Central memory CD4-positive, alpha-beta T cell (primary cell): ENCODE measurements around the gene TMEM150A.
"Not testable (repeated sequence)": the region's sequence is repeated elsewhere in the genome, so short reads cannot be mapped to it uniquely, and the experiment has no call there.

Experiments
- DNase-seq: peaks from one replicate; pipeline ENCODE4 v3.0.0; 2022

TMEM150A gene

GRCh38 chr2:85611705-85612587, 9.4 kb upstream of the TMEM150A start, which contains the start of gene C2orf68:
TSS of gene C2orf68 (minus strand) at chr2:85612066. CDS start at chr2:85611984, 82 bp downstream.
- DNase-seq: peak; percentile 79

GRCh38 chr2:85611217-85611704, 8.8 kb upstream of the TMEM150A start:
- no peak for DNase-seq

- no peak for DNase-seq
Measured at GRCh38 chr2:85607268-85608215, 5.0 kb upstream of the TMEM150A start.

GRCh38 chr2:85606116-85606455, 3.6 kb upstream of the TMEM150A start:
- no peak for DNase-seq

GRCh38 chr2:85605406-85606115, 3.1 kb upstream of the TMEM150A start:
- DNase-seq: no peak

DNA sequence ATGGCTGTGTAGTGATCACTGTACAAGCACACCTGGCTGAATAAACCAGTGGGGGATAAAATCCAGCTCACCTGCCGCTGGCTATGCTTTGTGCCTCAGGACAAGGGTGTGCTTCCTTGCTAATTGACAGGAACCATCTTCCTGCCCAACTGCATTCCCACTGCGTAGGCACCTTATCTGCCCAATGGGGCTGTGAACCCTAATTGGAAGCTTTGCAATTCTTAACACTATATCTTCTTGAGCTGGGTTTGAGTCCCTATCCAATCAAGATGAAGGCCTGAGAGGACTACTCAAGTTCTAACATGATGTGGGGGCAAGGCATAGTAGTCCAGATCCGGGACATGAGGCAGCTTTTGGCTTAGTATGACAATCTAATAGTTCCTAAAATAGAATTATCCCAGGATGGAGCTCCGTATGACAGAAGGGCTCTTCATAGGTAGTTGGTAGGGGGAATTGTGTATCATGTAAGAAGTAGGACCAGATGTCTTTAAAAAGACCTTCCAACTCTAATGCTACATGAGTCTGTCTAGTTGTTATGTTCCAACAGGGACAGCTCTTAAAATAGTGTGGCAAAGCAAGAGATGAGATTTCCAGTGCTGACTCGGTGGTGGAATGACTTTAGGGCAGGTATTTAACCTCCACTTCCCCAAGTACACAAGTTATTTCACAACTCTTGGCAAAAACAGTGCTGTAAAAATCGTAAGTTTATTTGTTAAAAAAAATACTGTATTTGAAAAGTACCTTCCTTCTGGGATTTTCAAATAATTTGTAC, 2.3 kb upstream of the TMEM150A start:
- DNase-seq: no peak

DNA sequence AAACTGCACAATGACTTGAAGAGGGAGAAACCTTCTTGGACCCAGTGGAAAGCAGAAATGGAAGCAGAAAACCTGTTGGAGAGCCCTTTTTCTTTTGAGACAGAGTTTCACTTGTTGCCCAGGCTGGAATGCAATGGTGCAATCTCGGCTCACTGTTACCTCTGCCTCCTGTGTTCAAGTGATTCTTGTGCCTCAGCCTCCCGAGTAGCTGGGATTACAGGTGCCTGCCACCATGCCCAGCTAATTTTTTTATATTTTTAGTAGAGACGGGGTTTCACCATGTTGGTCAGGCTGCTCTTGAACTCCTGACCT, 1.6 kb upstream of the TMEM150A start:
- not testable (repeated sequence) for DNase-seq

- DNase-seq: no peak
Measured at GRCh38 chr2:85601771-85602475, 575 bp downstream of the TMEM150A start.

DNA sequence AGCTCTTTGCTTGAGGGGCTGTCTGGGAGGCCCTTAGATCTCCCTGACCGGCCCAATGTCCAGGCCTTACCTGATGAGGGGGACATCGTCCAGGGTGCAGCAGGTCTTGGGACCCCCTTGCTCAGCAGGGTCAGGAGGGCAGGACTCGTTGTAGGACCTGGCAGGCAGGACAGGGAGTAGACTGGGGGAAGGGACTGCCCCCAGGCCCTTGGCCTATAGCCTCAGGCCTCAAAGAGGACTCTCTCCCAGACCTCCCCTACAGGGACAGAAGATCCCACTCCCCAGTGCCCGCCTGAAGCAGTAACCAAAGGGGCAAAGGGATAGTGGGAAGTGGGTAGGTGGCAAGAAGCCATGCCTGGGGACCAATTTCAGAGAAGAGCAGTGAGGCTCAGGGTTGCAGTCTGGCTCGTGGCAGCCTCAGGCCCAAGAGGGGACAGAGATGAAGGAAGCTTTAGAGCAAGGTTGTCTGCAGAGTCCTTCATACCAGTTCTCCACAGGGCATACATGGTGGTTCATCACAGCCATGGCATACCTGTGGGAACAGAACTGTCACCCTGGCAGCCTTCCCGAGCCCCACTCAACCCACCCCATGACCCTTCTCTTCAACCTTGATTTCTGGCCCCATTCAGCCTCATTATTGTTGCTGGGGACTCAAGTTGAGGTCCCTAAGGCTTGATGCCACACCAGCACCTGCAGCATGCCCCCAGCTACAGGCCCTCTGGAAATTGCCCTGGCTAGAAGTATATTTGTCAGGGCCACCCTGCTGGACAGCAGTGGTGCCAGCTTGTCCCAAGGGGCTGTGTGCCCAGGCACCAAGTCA, 1.3 kb downstream of the TMEM150A start:
- DNase-seq: no peak

- DNase-seq: no peak
Measured at GRCh38 chr2:85600235-85600575, 2.3 kb downstream of the TMEM150A start.

DNA sequence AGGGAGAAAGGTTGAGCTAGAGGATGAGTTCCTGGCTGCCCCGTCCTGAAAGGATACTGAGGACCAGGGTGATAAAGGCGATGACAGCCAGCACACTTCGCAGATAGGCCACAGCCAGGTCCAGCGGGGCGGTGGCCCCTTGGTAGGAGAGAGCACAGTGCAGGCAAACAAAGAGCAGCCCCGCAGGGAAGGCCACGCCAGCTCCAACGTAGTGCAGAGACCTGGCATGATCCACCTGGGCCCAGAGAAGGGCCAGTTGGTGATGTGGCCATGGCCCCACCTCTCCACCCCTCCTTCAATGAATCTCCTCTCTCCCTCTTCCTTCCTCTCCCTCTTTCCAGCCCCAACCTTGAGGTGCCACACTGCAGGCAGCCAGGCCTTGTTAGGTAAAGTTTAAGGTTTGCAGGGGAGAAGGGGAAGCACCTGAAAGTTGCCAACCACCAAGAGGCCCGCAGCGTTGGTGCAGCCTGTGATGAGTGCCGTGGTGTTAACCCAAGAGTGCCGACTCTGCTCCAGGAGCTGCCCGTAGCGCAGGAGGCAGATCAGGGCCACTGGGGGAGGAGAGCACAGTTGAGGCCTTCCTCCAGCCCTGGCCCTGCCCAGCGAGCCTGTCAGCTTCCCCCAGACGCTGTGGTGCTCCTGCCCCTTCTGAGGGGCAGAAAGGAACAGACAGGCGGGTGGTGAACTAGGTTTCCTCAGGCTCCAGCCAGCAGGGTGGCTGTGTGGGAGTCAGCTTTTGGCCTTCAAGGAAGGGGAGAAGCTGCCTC, 2.8 kb downstream of the TMEM150A start:
- no peak for DNase-seq

GRCh38 chr2:85598594-85599340, 3.7 kb downstream of the TMEM150A start:
- DNase-seq: no peak

DNA sequence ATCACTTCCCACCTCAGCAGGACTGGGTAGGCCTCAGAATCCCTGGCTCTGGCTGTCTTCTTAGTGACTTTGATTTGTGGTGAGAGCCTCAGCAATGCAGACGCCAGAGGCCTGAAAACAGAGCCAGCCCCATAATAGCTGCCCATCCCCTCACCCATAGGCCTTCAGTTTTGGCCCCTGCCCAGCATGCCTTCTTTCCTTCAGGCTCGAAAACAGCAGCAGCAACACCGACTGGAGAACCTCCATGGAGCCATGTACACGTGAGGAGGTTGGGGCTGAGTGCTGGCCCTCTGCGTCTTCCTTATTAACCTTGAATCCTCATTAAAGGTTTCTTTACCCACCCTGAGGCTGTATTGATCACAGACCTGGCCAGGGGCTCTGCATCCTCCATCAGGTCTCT, 5.3 kb downstream of the TMEM150A start:
- no peak for DNase-seq

DNA sequence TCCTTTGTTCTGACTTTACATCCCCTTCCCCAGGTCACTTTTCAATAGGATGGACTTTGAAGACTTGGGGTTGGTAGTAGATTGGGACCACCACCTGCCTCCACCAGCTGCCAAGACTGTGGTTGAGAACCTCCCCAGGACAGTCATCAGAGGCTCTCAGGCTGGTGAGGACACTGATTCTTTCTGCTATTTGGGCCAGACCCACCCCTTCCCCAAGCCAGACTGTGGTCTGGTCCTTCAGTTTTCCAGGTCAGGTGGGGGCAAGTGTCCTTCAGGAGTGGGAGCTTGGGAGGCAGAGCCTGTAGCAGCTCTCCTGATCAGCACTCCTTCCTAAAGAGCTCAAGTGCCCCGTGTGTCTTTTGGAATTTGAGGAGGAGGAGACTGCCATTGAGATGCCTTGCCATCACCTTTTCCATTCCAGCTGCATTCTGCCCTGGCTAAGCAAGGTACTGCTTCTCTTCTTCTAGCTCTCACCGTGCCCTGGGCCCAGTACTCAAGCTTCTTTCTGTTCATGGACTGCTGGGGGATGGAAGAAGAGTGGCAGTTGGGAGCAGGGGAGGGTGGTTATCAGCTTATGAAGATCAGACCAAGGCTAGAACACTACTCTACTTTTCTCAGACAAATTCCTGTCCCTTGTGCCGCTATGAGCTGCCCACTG, 5.9 kb downstream of the TMEM150A start:
- no peak for DNase-seq

GRCh38 chr2:85596026-85596333, 6.5 kb downstream of the TMEM150A start:
- no peak for DNase-seq

GRCh38 chr2:85595301-85596025, 7.0 kb downstream of the TMEM150A start, which contains the start of gene RNF181:
TSS of gene RNF181 (plus strand) at chr2:85595745. CDS start at chr2:85595764, 19 bp downstream.
- DNase-seq: peak; percentile 92

- DNase-seq: no peak
Measured at GRCh38 chr2:85594715-85595300, 7.7 kb downstream of the TMEM150A start.
